ENCODE measurements around the gene JDP2.
"Not testable (repeated sequence)": the region's sequence is repeated elsewhere in the genome, so short reads cannot be mapped to it uniquely, and the experiment has no call there.

The JDP2 gene

GRCh38 chr14:75427482-75428229 is at the start of gene JDP2:
Gene JDP2, plus strand, starts transcription at chr14:75428022. Its CDS starts 9,899 bp downstream, at chr14:75437921.
- in situ Hi-C loops (cut with MboI; ENCODE audit: low sequenced_read_pairs): no loop called here

DNA sequence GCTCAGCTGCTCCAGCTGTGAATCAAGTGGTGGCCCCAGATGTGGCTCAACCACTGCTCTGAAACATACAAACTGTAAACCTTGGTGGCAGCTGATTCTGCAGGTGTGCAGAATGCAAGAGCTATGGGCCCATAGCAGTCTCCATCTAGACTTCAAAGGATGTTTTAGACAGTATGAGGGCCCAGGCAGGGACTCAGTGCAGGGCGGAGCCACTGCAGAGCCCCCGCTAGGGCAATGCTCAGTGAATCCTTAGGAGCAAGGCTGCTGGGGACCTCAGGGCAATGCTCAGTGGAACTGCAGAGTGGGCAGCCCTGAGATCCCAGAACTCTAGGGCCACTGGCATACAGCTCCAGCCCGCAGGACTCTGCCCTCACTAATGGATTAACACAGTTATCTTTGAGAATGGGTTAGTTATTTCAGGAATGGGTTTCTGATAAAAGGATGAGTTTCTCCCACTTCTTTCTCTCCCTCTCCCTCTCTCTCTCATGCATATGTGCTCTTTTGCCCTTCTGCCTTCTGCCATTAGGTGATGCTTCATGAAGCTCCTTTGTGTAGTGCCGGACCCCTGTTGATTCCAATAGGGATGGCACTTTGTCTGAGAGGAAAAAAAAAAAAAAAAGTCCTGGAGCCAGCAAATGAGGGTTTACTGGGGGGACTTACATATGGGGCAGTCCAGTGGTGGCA is 48.4 kb upstream of the JDP2 start:
- in situ Hi-C loops (cut with MboI; ENCODE audit: low sequenced_read_pairs): no loop called here

GRCh38 chr14:75379930-75380270 is 47.9 kb upstream of the JDP2 start:
- in situ Hi-C loops (cut with MboI; ENCODE audit: low sequenced_read_pairs): no loop called here

DNA sequence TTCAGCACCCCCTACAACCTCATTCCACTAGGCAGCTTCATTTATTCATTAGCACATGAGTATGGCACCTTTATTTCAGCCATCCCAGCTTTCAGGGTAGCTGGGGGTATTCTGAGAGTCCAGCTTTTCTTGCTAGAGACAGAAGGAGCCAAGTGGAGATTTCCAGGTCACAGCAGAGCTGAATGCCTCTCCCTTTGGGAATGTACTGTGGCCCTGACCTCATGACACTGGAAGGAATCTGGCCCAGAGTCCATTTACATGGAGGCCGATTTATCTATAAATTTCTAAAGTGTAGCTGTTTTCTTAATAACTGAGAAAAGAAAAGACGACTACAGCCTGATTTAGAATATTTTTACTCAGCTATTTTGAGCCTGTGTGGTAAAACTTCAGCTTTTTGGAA is 47.2 kb upstream of the JDP2 start:
- in situ Hi-C loops (cut with MboI; ENCODE audit: low sequenced_read_pairs): no loop called here

GRCh38 chr14:75381642-75382041 is 46.2 kb upstream of the JDP2 start:
- in situ Hi-C loops (cut with MboI; ENCODE audit: low sequenced_read_pairs): no loop called here

DNA sequence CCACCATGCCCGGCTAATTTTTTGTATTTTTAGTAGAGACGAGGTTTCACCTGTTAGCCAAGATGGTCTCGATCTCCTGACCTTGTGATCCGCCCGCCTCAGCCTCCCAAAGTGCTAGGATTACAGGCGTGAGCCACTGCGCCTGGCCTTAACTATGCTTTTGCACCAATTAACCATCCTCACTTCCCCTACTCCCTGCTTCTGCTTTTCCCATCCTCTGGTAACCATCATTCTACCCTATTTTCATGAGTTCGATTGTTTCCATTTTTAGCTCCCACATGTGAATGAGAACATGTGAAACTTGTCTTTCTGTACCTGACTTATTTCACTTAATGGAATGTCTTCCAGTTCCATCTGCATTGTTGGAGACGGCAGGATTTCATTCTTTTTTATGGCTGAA is 44.6 kb upstream of the JDP2 start:
- in situ Hi-C loops (cut with MboI; ENCODE audit: low sequenced_read_pairs): not testable (repeated sequence)

- in situ Hi-C loops (cut with MboI; ENCODE audit: low sequenced_read_pairs): no loop called here
Observed at GRCh38 chr14:75383721-75384120, 44.1 kb upstream of the JDP2 start.

- in situ Hi-C loops (cut with MboI; ENCODE audit: low sequenced_read_pairs): no loop called here
Observed at GRCh38 chr14:75389679-75390078, 38.1 kb upstream of the JDP2 start.

DNA sequence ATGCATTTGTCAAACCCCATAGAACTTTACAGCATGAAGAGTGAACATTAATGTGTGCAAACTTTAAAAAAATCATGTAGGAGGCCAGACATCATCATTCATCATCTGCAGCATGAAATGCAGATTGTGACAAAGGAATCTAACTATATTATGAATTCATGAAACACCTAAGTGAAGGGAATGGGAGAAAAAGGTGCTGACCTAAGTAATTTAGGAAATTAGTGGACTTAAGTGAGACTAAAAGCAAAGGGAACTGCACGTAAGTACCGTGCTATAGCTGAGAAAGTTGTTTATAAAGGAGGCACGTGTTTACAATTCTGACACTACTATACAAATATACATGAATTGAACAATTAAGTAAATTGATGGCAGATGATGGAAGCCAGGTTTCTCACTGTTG is 37.6 kb upstream of the JDP2 start:
- in situ Hi-C loops (cut with MboI; ENCODE audit: low sequenced_read_pairs): no loop called here

GRCh38 chr14:75391953-75392352 is 35.9 kb upstream of the JDP2 start:
- in situ Hi-C loops (cut with MboI; ENCODE audit: low sequenced_read_pairs): no loop called here

DNA sequence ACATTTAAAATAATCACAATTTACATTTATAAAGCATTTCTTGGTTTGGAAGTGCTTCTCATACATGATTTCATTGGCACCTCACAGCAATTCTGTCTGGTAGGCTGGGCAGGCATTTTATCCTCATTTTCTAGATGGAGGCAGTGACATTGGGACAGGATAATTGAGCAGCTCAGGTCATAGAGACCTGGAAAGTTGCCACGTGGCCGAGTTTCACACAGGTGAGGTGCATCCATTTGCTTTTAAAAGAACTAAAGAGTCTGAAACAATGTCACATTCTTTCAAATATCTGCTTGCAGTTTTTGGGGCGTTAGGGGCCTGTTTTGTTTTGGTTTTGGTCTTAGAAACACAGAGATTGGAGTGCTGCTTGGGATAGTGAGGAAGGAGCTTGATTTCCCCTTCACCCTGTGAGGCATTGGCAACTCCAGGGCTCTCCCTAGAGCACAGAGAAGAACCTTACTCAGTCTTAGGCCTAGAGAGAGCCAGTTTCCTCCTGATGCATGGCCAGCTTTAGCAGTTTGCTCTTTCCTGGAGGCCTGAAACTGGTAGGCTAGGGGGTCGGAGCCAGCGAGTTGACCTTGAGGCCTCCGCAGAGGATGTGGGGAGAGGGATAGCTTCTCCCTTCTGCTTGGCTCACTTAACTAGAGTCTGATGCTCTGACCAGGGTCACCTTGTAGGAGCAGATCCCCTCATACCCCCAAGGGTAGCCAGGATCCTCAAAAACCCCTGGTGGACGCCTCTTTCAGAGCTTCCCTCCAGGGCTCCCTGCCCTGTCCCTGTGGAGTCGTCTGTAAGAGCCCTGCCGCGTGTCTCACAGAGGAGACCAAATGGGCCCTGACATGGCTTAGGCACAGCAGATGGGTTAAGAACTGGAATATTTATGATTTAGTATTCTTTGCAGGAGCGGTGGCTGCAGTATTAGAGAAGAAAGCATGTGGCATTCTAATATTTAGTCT is 34.9 kb upstream of the JDP2 start:
- in situ Hi-C loops (cut with MboI; ENCODE audit: low sequenced_read_pairs): no loop called here

DNA sequence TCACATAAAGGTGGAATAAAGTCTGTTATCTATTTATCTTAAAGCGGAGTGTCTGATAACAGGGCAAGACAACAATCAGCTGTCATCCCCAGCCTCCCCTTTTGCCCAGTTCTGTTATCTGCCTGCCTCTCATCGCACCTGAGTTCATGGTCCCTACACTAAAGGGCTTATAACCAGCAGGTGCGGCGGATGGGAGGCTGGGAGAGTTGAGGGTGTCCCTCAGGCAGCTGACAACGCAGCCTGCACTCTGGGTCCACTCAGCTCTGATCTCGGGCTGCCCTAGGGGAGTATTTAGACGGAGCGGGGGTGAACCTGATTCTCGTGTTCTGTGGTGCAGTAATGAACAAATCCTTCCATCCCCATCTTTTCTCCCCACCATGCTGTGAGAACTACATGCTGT is 34.0 kb upstream of the JDP2 start:
- in situ Hi-C loops (cut with MboI; ENCODE audit: low sequenced_read_pairs): no loop called here

DNA sequence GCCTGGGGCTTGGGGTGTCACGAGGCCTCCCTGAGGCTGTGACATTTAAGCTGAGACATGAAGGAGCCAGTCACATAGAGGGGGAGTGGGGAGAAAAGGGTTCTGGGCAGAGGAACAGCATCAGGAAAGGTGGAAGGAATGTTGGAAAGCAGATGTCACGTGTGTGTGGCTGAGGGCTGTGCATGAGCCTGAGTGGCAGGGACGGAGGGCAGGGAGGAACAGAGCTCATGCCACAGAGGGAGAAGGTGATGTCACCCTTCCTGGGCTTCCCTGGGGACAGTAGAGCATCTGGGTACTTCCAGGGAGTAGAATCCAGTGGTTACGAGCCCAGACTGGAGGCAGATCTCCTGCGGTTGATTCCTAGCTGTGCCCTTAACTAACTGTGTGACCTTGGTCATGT is 32.0 kb upstream of the JDP2 start:
- in situ Hi-C loops (cut with MboI; ENCODE audit: low sequenced_read_pairs): no loop called here

GRCh38 chr14:75399321-75399720 is 28.5 kb upstream of the JDP2 start:
- in situ Hi-C loops (cut with MboI; ENCODE audit: low sequenced_read_pairs): no loop called here

DNA sequence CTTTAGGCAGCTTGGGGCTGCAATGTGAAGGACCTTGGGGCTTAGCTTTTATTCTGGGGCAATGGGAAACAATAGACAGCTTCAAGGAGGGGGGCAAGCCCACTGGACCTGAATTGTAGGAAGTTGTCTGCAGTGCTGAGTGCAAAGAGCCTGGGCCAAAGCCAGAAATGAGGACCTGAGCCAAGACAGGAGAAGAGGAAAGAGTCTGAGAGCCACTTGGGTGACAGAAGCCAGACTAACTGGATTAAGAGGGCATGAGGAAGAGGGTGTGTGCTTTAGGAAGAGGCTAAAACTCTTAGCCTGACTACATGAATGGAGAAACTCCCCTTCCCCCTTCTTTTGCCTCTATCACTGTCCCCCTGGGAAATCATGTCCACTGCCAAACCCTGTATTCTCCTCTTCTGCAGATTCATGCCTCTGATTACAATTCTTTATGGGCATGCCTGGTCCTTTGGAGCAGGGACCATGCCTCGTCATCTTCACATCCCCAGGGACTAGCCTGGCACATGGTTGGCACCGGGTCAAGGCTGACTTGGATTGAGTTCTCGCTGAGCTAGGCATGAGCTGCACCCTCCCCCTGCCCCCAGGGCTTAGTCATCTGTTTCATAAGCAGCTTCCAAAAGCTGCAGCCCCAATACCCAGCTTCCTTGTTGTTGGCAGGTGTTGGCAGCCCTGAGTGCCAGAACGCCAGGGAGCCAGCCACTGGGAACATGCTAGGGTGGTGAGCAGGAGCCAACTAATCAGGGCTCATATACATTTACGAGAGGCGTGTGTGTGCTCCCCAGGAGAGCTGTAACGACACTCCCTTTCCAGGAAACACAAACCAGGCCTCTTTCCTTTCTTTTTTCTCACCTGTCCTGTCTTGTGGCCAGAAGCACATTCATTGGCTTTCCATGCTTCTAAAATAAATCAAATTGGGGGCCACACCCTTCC is 27.7 kb upstream of the JDP2 start:
- in situ Hi-C loops (cut with MboI; ENCODE audit: low sequenced_read_pairs): no loop called here

GRCh38 chr14:75401361-75401760 is 26.5 kb upstream of the JDP2 start:
- in situ Hi-C loops (cut with MboI; ENCODE audit: low sequenced_read_pairs): no loop called here

GRCh38 chr14:75402867-75403413 is 24.9 kb upstream of the JDP2 start:
- in situ Hi-C loops (cut with MboI; ENCODE audit: low sequenced_read_pairs): no loop called here

GRCh38 chr14:75404847-75405246 is 23.0 kb upstream of the JDP2 start:
- in situ Hi-C loops (cut with MboI; ENCODE audit: low sequenced_read_pairs): no loop called here

DNA sequence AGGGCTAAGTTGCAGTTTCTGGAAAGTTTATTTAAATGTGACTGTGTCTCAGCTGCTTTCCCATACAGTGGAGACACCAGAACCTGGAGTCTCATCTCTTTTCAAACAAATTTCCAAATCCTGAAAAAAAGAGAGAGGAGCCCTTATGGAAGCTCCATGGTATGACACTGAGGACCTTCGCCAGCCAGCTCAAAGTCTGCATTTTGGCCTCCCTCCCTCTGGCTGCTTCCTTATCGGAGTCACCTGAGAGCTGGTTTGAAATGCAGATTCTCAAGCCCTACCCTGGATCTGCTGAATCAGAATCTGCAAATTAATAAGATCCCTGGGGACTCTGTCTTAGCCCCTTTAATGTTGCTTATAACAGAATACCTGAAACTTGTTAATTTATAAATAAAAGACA is 21.7 kb upstream of the JDP2 start:
- in situ Hi-C loops (cut with MboI; ENCODE audit: low sequenced_read_pairs): no loop called here

DNA sequence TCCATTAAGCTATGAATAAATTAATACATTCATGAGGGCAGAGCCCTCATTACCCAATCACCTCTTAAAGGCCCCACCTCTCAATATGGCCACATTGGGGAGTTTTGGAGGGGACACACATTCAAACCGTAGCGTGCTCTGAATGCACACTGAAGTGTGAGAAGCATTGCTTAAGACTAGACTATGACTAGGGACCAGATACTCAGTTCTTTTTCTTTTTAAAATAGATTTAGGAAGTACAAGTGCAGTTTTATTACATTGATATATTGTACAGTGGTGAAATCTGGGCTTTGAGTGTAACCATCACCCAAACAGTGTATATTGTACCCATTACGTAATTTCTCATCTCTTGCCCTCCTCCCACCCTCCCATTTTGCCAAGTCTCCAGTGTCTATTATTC is 21.0 kb upstream of the JDP2 start:
- in situ Hi-C loops (cut with MboI; ENCODE audit: low sequenced_read_pairs): no loop called here

All from hTERT RPE-1 (cell line).